Naive thymus-derived CD4-positive, alpha-beta T cell (primary cell): ENCODE measurements around the gene TP53BP2. TPM values are rescaled to one million over a fixed set of nuclear protein-coding genes. Genes with fewer than 3 reads are reported as not detected.
A peak's percentile ranks its signal among the peaks of the same experiment; 100 is the strongest.

ENCODE experiments used
- ATAC-seq: fragments of 150-1000 bp; cut with Tn5 transposase; 2 replicates; pipeline ENCODE4 v1.10.0; 2021; ENCODE audit warnings: mild to moderate bottlenecking, moderate library complexity
- CTCF ChIA-PET: fragments of 350-600 bp; sonication (Branson Sonifier 250); formaldehyde crosslinking; loops from one replicate; lab custom pipeline; 2021; ENCODE audit warnings: antibody characterized with exemption; lab: Charles Lee
- POLR2A ChIA-PET: fragments of 350-600 bp; sonication (Branson Sonifier 250); formaldehyde crosslinking; loops from one replicate; lab custom pipeline; 2021; ENCODE audit warnings: antibody characterized with exemption, inconsistent platforms; lab: Charles Lee
- DNase-seq, 9 donors: peaks; one replicate each; pipeline versions ENCODE4 v3.0.0 to v3.0.0-alpha.2; 2020 to 2022; ENCODE audit warnings: mixed read lengths in 1 of 9
- H3K27ac ChIP-seq: one replicate; pipeline ENCODE4 v1.7.0; 2013; ENCODE audit warnings: mild to moderate bottlenecking, low read depth, low read length, moderate library complexity
- H3K27me3 ChIP-seq, 2 donors: one replicate each; pipeline ENCODE4 v1.7.0; 2013; ENCODE audit warnings: low read length in 2 of 2, mild to moderate bottlenecking in 2 of 2, moderate library complexity in 2 of 2; ENCODE audit not compliant: control insufficient read depth in 2 of 2, insufficient read depth in 2 of 2
- H3K36me3 ChIP-seq, 3 experiments: 1 replicate in 2 of 3; 2 replicates in 1 of 3; pipeline ENCODE4 v1.7.0; 2013; ENCODE audit warnings: low read length in 3 of 3, mild to moderate bottlenecking in 3 of 3, moderate library complexity in 1 of 3; ENCODE audit not compliant: insufficient read depth in 3 of 3, control insufficient read depth in 2 of 3
- H3K4me1 ChIP-seq, 2 donors: one replicate each; pipeline ENCODE4 v1.7.0; 2013; ENCODE audit warnings: low read length in 2 of 2, mild to moderate bottlenecking in 2 of 2, moderate library complexity in 1 of 2; ENCODE audit not compliant: control insufficient read depth in 2 of 2, insufficient read depth in 2 of 2
- H3K4me3 ChIP-seq: 2 replicates; pipeline ENCODE4 v1.7.0; 2013; ENCODE audit warnings: mild to moderate bottlenecking, low read length
- H3K9me3 ChIP-seq, 3 experiments: 1 replicate in 2 of 3; 2 replicates in 1 of 3; pipeline ENCODE4 v1.7.0; 2013; ENCODE audit warnings: low read length in 3 of 3; ENCODE audit not compliant: control insufficient read depth in 2 of 3
- H3K27ac Mint-ChIP-seq, 9 donors: one replicate each; pipeline ENCODE4 v1.8.0; 2020 to 2022; ENCODE audit warnings: mixed read lengths in 9 of 9, mild to moderate bottlenecking in 8 of 9, moderate library complexity in 5 of 9, inconsistent platforms in 2 of 9
- H3K27me3 Mint-ChIP-seq, 5 donors: one replicate each; pipeline ENCODE4 v1.8.0; 2021 to 2022; ENCODE audit warnings: mixed read lengths in 5 of 5, mild to moderate bottlenecking in 1 of 5
- H3K36me3 Mint-ChIP-seq, 5 donors: one replicate each; pipeline ENCODE4 v1.8.0; 2020 to 2022; ENCODE audit warnings: mixed read lengths in 5 of 5, mild to moderate bottlenecking in 3 of 5, inconsistent platforms in 1 of 5
- H3K4me1 Mint-ChIP-seq, 7 donors: one replicate each; pipeline ENCODE4 v1.8.0; 2020 to 2022; ENCODE audit warnings: mixed read lengths in 7 of 7, mild to moderate bottlenecking in 3 of 7, inconsistent platforms in 1 of 7
- H3K4me3 Mint-ChIP-seq, 10 donors: one replicate each; pipeline ENCODE4 v1.8.0; 2020 to 2022; ENCODE audit warnings: mild to moderate bottlenecking in 10 of 10, mixed read lengths in 10 of 10, moderate library complexity in 6 of 10, inconsistent platforms in 2 of 10
- H3K9me3 Mint-ChIP-seq, 11 donors: one replicate each; pipeline ENCODE4 v1.8.0; 2020 to 2022; ENCODE audit warnings: mixed read lengths in 11 of 11, mild to moderate bottlenecking in 4 of 11, inconsistent platforms in 1 of 11, moderate library complexity in 1 of 11
- intact Hi-C, 2 donors: fragments of 100-400 bp; cut with micrococcal nuclease; formaldehyde crosslinking; loops; one replicate each; pipeline ENCODE4 v1.15.1; 2023
- polyA plus RNA-seq, 2 donors: library from polyadenylated mRNA; unstranded; fragments of 300-500 nt; fragmentation: Illumina TruSeq; gene quantifications; one replicate each; pipeline ENCODE4 v1.2.3, GENCODE V29; 2021
- total RNA-seq, 6 experiments: library from RNA in 5 of 6; stranded (reverse) in 5 of 6; gene quantifications; 1 replicate in 5 of 6; 2 replicates in 1 of 6; pipeline ENCODE4 v1.2.3 and lab custom pipeline; 2021 to 2026

Gene TP53BP2
- total and polyA plus RNA-seq, 7 experiments from 2014 or later = 8.4 to 120 (median 44.2) TPM

- no peaks in the 10 kb centered on the region for H3K9me3 ChIP-seq
- Mint-ChIP-seq H3K27me3 (no peaks in the 10 kb centered on the region), H3K4me1 (peaks cover 0 to 22% (median 8%) of the 10 kb centered on the region in 7 donors), H3K36me3 (peaks cover 15 to 54% (median 22%) of the 10 kb centered on the region in 5 donors), H3K9me3 (no peaks in the 10 kb centered on the region), H3K27ac (peak overlapping the region in 1 of 9 donors; percentile 19), H3K4me3 (no peak overlapping the region)
- DNase-seq (no peak), ATAC-seq (no peak)
- no peak overlapping the region for H3K4me3 ChIP-seq
- H3K4me1 ChIP-seq = peaks cover 7 to 10% of the 10 kb centered on the region in 2 donors
- no peaks in the 10 kb centered on the region for H3K27me3 ChIP-seq
- no peak overlapping the region for H3K27ac ChIP-seq
- ChIA-PET CTCF (interaction anchor here (0.6 to 4.9 kb wide), 12 partner anchors 12 to 64 kb away, joined by 3 to 39 read pairs (median 4); partner anchors contain the start of gene CAPN2), POLR2A (interaction anchor here (1.4 kb wide), 1 partner anchor 34 kb away, joined by 3 read pairs; no protein-coding TSS in a partner anchor)
- intact Hi-C loops = no loop called here
- H3K36me3 ChIP-seq = peaks cover 33 to 67% (median 41%) of the 10 kb centered on the region in 3 experiments
Observed at GRCh38 chr1:223750730-223751570, 94.8 kb downstream of the TP53BP2 start.

- H3K36me3 ChIP-seq = peaks cover 27 to 66% (median 34%) of the 10 kb centered on the region in 3 experiments
- Mint-ChIP-seq H3K4me1 (peaks cover 0 to 22% (median 8%) of the 10 kb centered on the region in 7 donors), H3K27me3 (no peaks in the 10 kb centered on the region), H3K36me3 (peaks cover 15 to 54% (median 22%) of the 10 kb centered on the region in 5 donors), H3K9me3 (no peaks in the 10 kb centered on the region), H3K4me3 (peak overlapping the region; percentile 70 to 85 (median 75)), H3K27ac (peak overlapping the region in 4 of 9 donors; percentile 21 to 68 (median 34))
- no peaks in the 10 kb centered on the region for H3K27me3 ChIP-seq
- ChIA-PET CTCF (interaction anchor here (0.7 to 4.9 kb wide), 26 partner anchors 9 to 616 kb away, joined by 3 to 39 read pairs (median 4); partner anchors contain the start of gene CAPN2), POLR2A (interaction anchor here (0.6 to 1.8 kb wide), 7 partner anchors 11 to 50 kb away, joined by 3 to 12 read pairs (median 4); partner anchors contain the start of gene CAPN2)
- no peaks in the 10 kb centered on the region for H3K9me3 ChIP-seq
- DNase-seq (peak; percentile 46 to 78 (median 67)), ATAC-seq (peak; percentile 89)
- H3K27ac ChIP-seq = peak overlapping the region; percentile 27
- H3K4me3 ChIP-seq = peak overlapping the region; percentile 68
- intact Hi-C loops = loop anchor here (1.0 to 2.0 kb wide), 5 partner anchors 22 to 51 kb away; partner anchors contain the start of gene CAPN2 (in 2 of the 2)
- H3K4me1 ChIP-seq = peaks cover 7 to 10% of the 10 kb centered on the region in 2 donors
Observed at GRCh38 chr1:223748773-223749733, 96.7 kb downstream of the TP53BP2 start.

GRCh38 chr1:223748405-223748772, 97.4 kb downstream of the TP53BP2 start:
- H3K9me3 ChIP-seq = no peaks in the 10 kb centered on the region
- H3K27ac ChIP-seq = no peak overlapping the region
- peak overlapping the region; percentile 68 for H3K4me3 ChIP-seq
- Mint-ChIP-seq H3K9me3 (no peaks in the 10 kb centered on the region), H3K36me3 (peaks cover 15 to 52% (median 22%) of the 10 kb centered on the region in 5 donors), H3K4me3 (peak overlapping the region; percentile 44 to 85 (median 75)), H3K27ac (peak overlapping the region in 1 of 9 donors; percentile 55), H3K4me1 (peaks cover 3 to 22% (median 8%) of the 10 kb centered on the region in 7 donors), H3K27me3 (no peaks in the 10 kb centered on the region)
- DNase-seq (no peak), ATAC-seq (peak; percentile 46)
- POLR2A ChIA-PET = interaction anchor here (1.8 kb wide), 1 partner anchor 36 kb away, joined by 12 read pairs; the partner anchor contains the start of gene CAPN2
- no peaks in the 10 kb centered on the region for H3K27me3 ChIP-seq
- peaks cover 7 to 10% of the 10 kb centered on the region in 2 donors for H3K4me1 ChIP-seq
- intact Hi-C loops = loop anchor here in 1 of 2 donors (2.0 kb wide), 1 partner anchor 22 kb away; no protein-coding TSS in a partner anchor
- CTCF ChIA-PET = interaction anchor here (1.2 to 4.9 kb wide), 11 partner anchors 9 to 52 kb away, joined by 3 to 39 read pairs (median 6); partner anchors contain the start of gene CAPN2
- peaks cover 23 to 65% (median 27%) of the 10 kb centered on the region in 3 experiments for H3K36me3 ChIP-seq

- Mint-ChIP-seq H3K36me3 (peaks cover 11 to 50% (median 17%) of the 10 kb centered on the region in 5 donors), H3K9me3 (no peaks in the 10 kb centered on the region), H3K27ac (peak overlapping the region in 6 of 9 donors; percentile 0 to 73 (median 40)), H3K4me1 (peaks cover 5 to 22% (median 8%) of the 10 kb centered on the region in 7 donors), H3K27me3 (no peaks in the 10 kb centered on the region), H3K4me3 (peak overlapping the region in 6 of 10 donors; percentile 44 to 71 (median 50))
- CTCF ChIA-PET = interaction anchor here (0.6 to 1.8 kb wide), 4 partner anchors 13 to 51 kb away, joined by 3 to 8 read pairs (median 4); no protein-coding TSS in a partner anchor
- no peak for DNase-seq
- Histone ChIP-seq H3K4me3 (no peak overlapping the region), H3K27me3 (no peaks in the 10 kb centered on the region), H3K9me3 (no peaks in the 10 kb centered on the region), H3K4me1 (peaks cover 7 to 10% of the 10 kb centered on the region in 2 donors), H3K27ac (no peak overlapping the region), H3K36me3 (peaks cover 18 to 60% (median 22%) of the 10 kb centered on the region in 3 experiments)
- POLR2A ChIA-PET = no interaction called here
- intact Hi-C loops = loop anchor here in 1 of 2 donors (2.0 kb wide), 1 partner anchor 21 kb away; no protein-coding TSS in a partner anchor
- ATAC-seq = no peak
Observed at GRCh38 chr1:223747838-223748335, 97.9 kb downstream of the TP53BP2 start.

- Histone ChIP-seq H3K9me3 (no peaks in the 10 kb centered on the region), H3K27ac (no peak overlapping the region), H3K4me3 (no peak overlapping the region), H3K27me3 (no peaks in the 10 kb centered on the region), H3K4me1 (peaks cover 7 to 10% of the 10 kb centered on the region in 2 donors), H3K36me3 (peaks cover 3 to 38% (median 7%) of the 10 kb centered on the region in 3 experiments)
- ChIA-PET POLR2A (interaction anchor here (0.6 kb wide), 1 partner anchor 621 kb away, joined by 3 read pairs; no protein-coding TSS in a partner anchor), CTCF (interaction anchor here (1.0 to 2.5 kb wide), 4 partner anchors 34 to 50 kb away, joined by 3 to 14 read pairs (median 6); partner anchors contain the start of gene CAPN2)
- Mint-ChIP-seq H3K27me3 (no peaks in the 10 kb centered on the region), H3K36me3 (peaks cover 6 to 30% (median 9%) of the 10 kb centered on the region in 5 donors), H3K4me1 (peaks cover 0 to 25% (median 8%) of the 10 kb centered on the region in 7 donors), H3K4me3 (no peak overlapping the region), H3K27ac (peak overlapping the region in 1 of 9 donors; percentile 8), H3K9me3 (no peaks in the 10 kb centered on the region)
- DNase-seq (no peak), ATAC-seq (no peak)
- intact Hi-C loops = no loop called here
Observed at GRCh38 chr1:223745731-223746130, 100.0 kb downstream of the TP53BP2 start.
